HepG2 (cell line): Measurements from ENCODE around the gene SLC43A3. TPM values are rescaled to one million over a fixed set of nuclear protein-coding genes. Genes with fewer than 3 reads are reported as not detected.

Experiments
- ATAC-seq: fragments of 200-7000 bp; cut with Tn5 transposase; 3 replicates; pipeline ENCODE4 v1.9.1; 2020; ENCODE audit warnings: mild to moderate bottlenecking, moderate library complexity
- BruUV-seq: library from RNA; stranded (reverse); fragments of 400-500 nt; replicated peaks from 2 replicates; lab custom pipeline; 2021; lab: Mats Ljungman, UMichigan
- CTCF ChIA-PET: fragments of 300-600 bp; formaldehyde crosslinking; extraction: SDS; loops from one replicate; lab custom pipeline; 2021; ENCODE audit warnings: low total read pairs, inconsistent platforms, low intra/inter-chr PET ratio; lab: Yijun Ruan, JAX
- POLR2A ChIA-PET: fragments of 350-600 bp; sonication (Branson Sonifier 250); formaldehyde crosslinking; loops from one replicate; lab custom pipeline; 2020; ENCODE audit warnings: antibody characterized with exemption, inconsistent platforms; lab: Yijun Ruan, JAX
- DNase-seq: peaks from one replicate; pipeline ENCODE4 v3.0.0-alpha.2; 2015; ENCODE audit warnings: low spot score
- FAIRE-seq: peaks from 3 replicates; lab custom pipeline; 2011; peaks lifted over from hg19 to GRCh38; lab: Jason Lieb, UNC
- H2AFZ ChIP-seq: one replicate; pipeline ENCODE4 v1.6.1; 2011; ENCODE audit warnings: low read length, inconsistent platforms
- H3K27ac ChIP-seq: fragments of 300-600 bp; 3 replicates; pipeline ENCODE4 v1.8.0; 2011; ENCODE audit warnings: mixed run types, mild to moderate bottlenecking, mixed read lengths, low read length, inconsistent platforms; ENCODE audit not compliant: insufficient read depth; ENCODE audit errors: extremely low read length
- H3K27me3 ChIP-seq, 2 experiments: fragments of 200-600 bp in 1 of 2; 2 replicates in 1 of 2; 3 replicates in 1 of 2; pipeline versions ENCODE4 v1.6.0 to v1.8.0; 2011; ENCODE audit warnings: low read length in 2 of 2, mild to moderate bottlenecking in 2 of 2, moderate library complexity in 2 of 2, inconsistent platforms in 1 of 2; ENCODE audit not compliant: insufficient read depth in 2 of 2, control insufficient read depth in 1 of 2
- H3K36me3 ChIP-seq, 2 experiments: fragments of 200-600 bp in 1 of 2; replicated peaks in 1 of 2; 2 replicates in 1 of 2; 3 replicates in 1 of 2; pipeline versions ENCODE4 v1.5.1 to v1.8.0; 2011; ENCODE audit warnings: low read length in 2 of 2, inconsistent platforms in 1 of 2; ENCODE audit not compliant: insufficient read depth in 2 of 2, control insufficient read depth in 1 of 2
- H3K4me1 ChIP-seq: 2 replicates; pipeline ENCODE4 v1.5.1; 2012; ENCODE audit warnings: low read length, inconsistent platforms; ENCODE audit not compliant: insufficient read depth
- H3K4me2 ChIP-seq: 2 replicates; pipeline ENCODE4 v1.6.0; 2011; ENCODE audit warnings: low read depth, low read length, inconsistent platforms
- H3K4me3 ChIP-seq, 3 experiments: fragments of 200-600 bp in 1 of 3; sonication (generic), shearing (Covaris generic) in 1 of 3; replicated peaks in 1 of 3; 2 replicates each; pipeline ENCODE4 v1.5.1; 2011 to 2016; ENCODE audit warnings: low read length in 3 of 3, inconsistent platforms in 2 of 3, low read depth in 2 of 3, mild to moderate bottlenecking in 2 of 3, control low read depth in 1 of 3, mixed read lengths in 1 of 3; ENCODE audit not compliant: insufficient read depth in 1 of 3
- H3K79me2 ChIP-seq: one replicate; pipeline ENCODE4 v1.6.1; 2011; ENCODE audit warnings: low read length, inconsistent platforms; ENCODE audit not compliant: insufficient read depth
- H3K9ac ChIP-seq: 2 replicates; pipeline ENCODE4 v1.6.0; 2011; ENCODE audit warnings: mild to moderate bottlenecking, low read depth, low read length, inconsistent platforms; ENCODE audit not compliant: insufficient read depth
- H3K9me3 ChIP-seq: 2 replicates; pipeline ENCODE4 v1.5.1; 2012; ENCODE audit warnings: mild to moderate bottlenecking, low read length
- H4K20me1 ChIP-seq: 2 replicates; pipeline ENCODE4 v1.6.0; 2011; ENCODE audit warnings: inconsistent platforms, mild to moderate bottlenecking, low read length, moderate library complexity; ENCODE audit not compliant: insufficient read depth
- KDM6A ChIP-seq: IDR thresholded peaks from 2 replicates; pipeline ENCODE4 v1.6.1; 2016; ENCODE audit warnings: low read depth
- RBM39 ChIP-seq: fragments of 200-400 bp; formaldehyde crosslinking; IDR thresholded peaks from one replicate; pipeline ENCODE4 v1.6.1; 2018; ENCODE audit warnings: antibody characterized with exemption, mild to moderate bottlenecking, low read depth, low read length; ENCODE audit not compliant: poor library complexity, severe bottlenecking
- SMARCE1 ChIP-seq: fragments of 450-650 bp; IDR thresholded peaks from 2 replicates; pipeline ENCODE4 v1.6.1; 2017; ENCODE audit warnings: borderline replicate concordance
- ZFYVE20 ChIP-seq: sonication (generic); formaldehyde crosslinking; IDR thresholded peaks from 2 replicates; pipeline ENCODE4 v1.8.0; 2023; ENCODE audit warnings: low read depth, mild to moderate bottlenecking, moderate library complexity, missing genetic modification reagents, borderline replicate concordance
- ZNF207 ChIP-seq: fragments of 450-650 bp; IDR thresholded peaks from 2 replicates; pipeline ENCODE4 v1.6.1; 2016; ENCODE audit warnings: antibody characterized with exemption, borderline replicate concordance
- ZNF367 ChIP-seq: sonication (generic); formaldehyde crosslinking; IDR thresholded peaks from 2 replicates; pipeline ENCODE4 v1.4.0; 2020; ENCODE audit warnings: missing genetic modification reagents, borderline replicate concordance
- ZNF441 ChIP-seq: sonication (generic); formaldehyde crosslinking; IDR thresholded peaks from 2 replicates; pipeline ENCODE4 v1.7.0; 2021; ENCODE audit warnings: missing genetic modification reagents, borderline replicate concordance
- WGBS: methylation state at CpG from one replicate; pipeline ENCODE4 v1.1.6; 2017; ENCODE audit warnings: low lambda C conversion rate; 5-methylcytosine and 5-hydroxymethylcytosine counted together
- in situ Hi-C: cut with HindIII; loops from 2 replicates; pipeline ENCODE4 v1.10.0; 2017; ENCODE audit warnings: low pct_unique_long_range_greater_than_20kb; ENCODE audit not compliant: extremely low pct_ligation_motif_present
- intact Hi-C: fragments of 100-400 bp; cut with micrococcal nuclease; formaldehyde crosslinking; loops from one replicate; pipeline ENCODE4 v1.10.0; 2022; ENCODE audit not compliant: unreplicated experiment
- polyA plus RNA-seq, 8 experiments: library from polyadenylated mRNA; depleted of rRNA in 3 of 8; stranded (reverse) in 7 of 8; unstranded in 1 of 8; fragments of >200 nt; fragmentation: Illumina TruSeq in 4 of 8; extraction: Trizol in 4 of 8; gene quantifications; 2 replicates each; pipeline versions ENCODE4 v1.2.1 to v1.2.3, GENCODE V29; 2011 to 2016; ENCODE audit warnings: low read depth in 4 of 8, missing spikeins in 1 of 8, mixed read lengths in 1 of 8; ENCODE audit not compliant: insufficient read depth in 1 of 8
- total RNA-seq, 5 experiments: library from RNA; depleted of rRNA; stranded (reverse); fragments of >200 nt; fragmentation: Illumina TruSeq; extraction: Trizol; gene quantifications; 2 replicates each; pipeline ENCODE4 v1.2.3, GENCODE V29; 2016; ENCODE audit warnings: low read depth in 1 of 5
- TF ChIP-seq, protein P1 (sequence below): sonication (generic); formaldehyde crosslinking; IDR thresholded peaks from 2 replicates; pipeline ENCODE4 v1.8.1; 2023; ENCODE audit warnings: mild to moderate bottlenecking, missing genetic modification reagents
- TF ChIP-seq, protein P2 (sequence below): sonication (generic); formaldehyde crosslinking; IDR thresholded peaks from 2 replicates; pipeline ENCODE4 v1.8.0; 2022; ENCODE audit warnings: mild to moderate bottlenecking, missing genetic modification reagents, borderline replicate concordance

The SLC43A3 gene
- total and polyA plus RNA-seq, 2 of the 13 experiments (the other 11 are each of a cell fraction or from before 2014, with no cell fraction given) = 2.6 TPM; not detected in 1

DNA sequence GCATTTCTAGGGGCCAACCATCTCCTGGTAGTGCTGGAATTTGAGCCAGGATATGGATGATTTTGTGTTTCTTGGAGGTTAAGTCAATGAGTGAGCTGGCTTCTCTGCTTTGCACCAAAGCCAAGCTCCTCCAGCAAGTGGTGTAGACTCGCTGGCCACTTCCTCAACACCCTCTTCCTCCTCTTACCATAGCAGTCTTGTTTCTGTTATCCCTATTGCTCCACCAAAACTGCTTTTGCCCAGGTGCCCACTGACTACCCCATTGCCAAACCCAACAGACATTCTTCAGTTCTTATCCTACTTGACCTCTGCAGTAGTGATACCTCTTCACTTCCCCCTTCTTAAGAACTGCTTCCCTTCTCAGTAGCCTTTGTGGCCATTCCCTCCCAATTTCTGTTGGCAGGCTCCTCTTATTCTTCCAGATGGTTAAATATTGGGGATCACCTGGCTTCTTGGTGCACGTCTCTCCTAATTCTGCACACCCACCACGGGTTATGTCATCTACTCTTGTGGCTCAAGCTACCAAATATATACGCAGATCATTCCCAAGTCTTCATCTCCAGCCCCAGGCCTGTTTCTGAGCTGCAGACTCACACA lies 29.4 kb downstream of the SLC43A3 start:
- Histone ChIP-seq H3K27me3 (peaks cover 0 to 4% of the 10 kb centered on the region in 2 experiments; a peak in 3 of 5 replicates), H3K9ac (no peak overlapping the region), H3K4me2 (no peak overlapping the region), H3K36me3 (no peaks in the 10 kb centered on the region), H3K4me1 (peaks cover 24% of the 10 kb centered on the region), H3K9me3 (no peaks in the 10 kb centered on the region), H2AFZ (no peak overlapping the region), H4K20me1 (no peaks in the 10 kb centered on the region), H3K79me2 (no peaks in the 10 kb centered on the region), H3K27ac (no peak overlapping the region), H3K4me3 (no peak overlapping the region)
- ChIA-PET CTCF (no interaction called here), POLR2A (no interaction called here)
- no peak for FAIRE-seq
- in situ Hi-C loops = no loop called here
- 38% methylated on average over 4 of the region's 4 CpGs for WGBS
- TF ChIP-seq, protein P1, sequence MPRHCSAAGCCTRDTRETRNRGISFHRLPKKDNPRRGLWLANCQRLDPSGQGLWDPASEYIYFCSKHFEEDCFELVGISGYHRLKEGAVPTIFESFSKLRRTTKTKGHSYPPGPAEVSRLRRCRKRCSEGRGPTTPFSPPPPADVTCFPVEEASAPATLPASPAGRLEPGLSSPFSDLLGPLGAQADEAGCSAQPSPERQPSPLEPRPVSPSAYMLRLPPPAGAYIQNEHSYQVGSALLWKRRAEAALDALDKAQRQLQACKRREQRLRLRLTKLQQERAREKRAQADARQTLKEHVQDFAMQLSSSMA (CRISPR knock-in tag) = no peak
- TF ChIP-seq ZNF367 = no peak
- TF ChIP-seq, protein P2, sequence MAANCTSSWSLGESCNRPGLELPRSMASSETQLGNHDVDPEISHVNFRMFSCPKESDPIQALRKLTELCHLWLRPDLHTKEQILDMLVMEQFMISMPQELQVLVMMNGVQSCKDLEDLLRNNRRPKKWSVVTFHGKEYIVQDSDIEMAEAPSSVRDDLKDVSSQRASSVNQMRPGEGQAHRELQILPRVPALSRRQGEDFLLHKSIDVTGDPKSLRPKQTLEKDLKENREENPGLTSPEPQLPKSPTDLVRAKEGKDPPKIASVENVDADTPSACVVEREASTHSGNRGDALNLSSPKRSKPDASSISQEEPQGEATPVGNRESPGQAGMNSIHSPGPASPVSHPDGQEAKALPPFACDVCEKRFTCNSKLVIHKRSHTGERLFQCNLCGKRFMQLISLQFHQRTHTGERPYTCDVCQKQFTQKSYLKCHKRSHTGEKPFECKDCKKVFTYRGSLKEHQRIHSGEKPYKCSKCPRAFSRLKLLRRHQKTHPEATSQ = no peak
- no peak for TF ChIP-seq RBM39
- no peak for TF ChIP-seq ZNF207
- TF ChIP-seq KDM6A (CRISPR knock-in tag) = no peak
- no peak for TF ChIP-seq ZNF441 (CRISPR knock-in tag)
- TF ChIP-seq SMARCE1 = no peak
- no peak for TF ChIP-seq ZFYVE20 (CRISPR knock-in tag)
- DNase-seq = no peak
- ATAC-seq = no peak
- BruUV-seq = no TSS peak
- intact Hi-C loops = no loop called here
